GM19455 (cell line): ENCODE results near the gene SFMBT2.

ENCODE experiments used
- ATAC-seq: cut with Tn5 transposase; IDR thresholded peaks from one replicate; pipeline ENCODE4 v1.9.1; 2021; ENCODE audit not compliant: unreplicated experiment

Gene SFMBT2

GRCh38 chr10:7157091-7157490, 253.7 kb downstream of the SFMBT2 start:
- ATAC-seq: no peak

GRCh38 chr10:7153750-7154149, 257.1 kb downstream of the SFMBT2 start:
- no peak for ATAC-seq

GRCh38 chr10:7152982-7153381, 257.9 kb downstream of the SFMBT2 start:
- ATAC-seq: no peak

GRCh38 chr10:7152341-7152740, 258.5 kb downstream of the SFMBT2 start:
- ATAC-seq: no peak

- no peak for ATAC-seq
These were observed 259.3 kb downstream of the SFMBT2 start for GRCh38 chr10:7151538-7151937.

- no peak for ATAC-seq
These were observed 260.5 kb downstream of the SFMBT2 start for GRCh38 chr10:7150349-7150748.

GRCh38 chr10:7146189-7146588, 264.6 kb downstream of the SFMBT2 start:
- no peak for ATAC-seq

GRCh38 chr10:7136016-7136415, 274.8 kb downstream of the SFMBT2 start:
- no peak for ATAC-seq

- ATAC-seq: no peak
These were observed 275.6 kb downstream of the SFMBT2 start for GRCh38 chr10:7135188-7135587.

GRCh38 chr10:7134448-7134847, 276.4 kb downstream of the SFMBT2 start:
- ATAC-seq: no peak

GRCh38 chr10:7133958-7134357, 276.9 kb downstream of the SFMBT2 start:
- no peak for ATAC-seq

- no peak for ATAC-seq
These were observed 277.6 kb downstream of the SFMBT2 start for GRCh38 chr10:7133278-7133677.

GRCh38 chr10:7130191-7130911, 280.5 kb downstream of the SFMBT2 start:
- ATAC-seq: no peak

- ATAC-seq: no peak
These were observed 287.1 kb downstream of the SFMBT2 start for GRCh38 chr10:7123774-7124173.

- no peak for ATAC-seq
These were observed 288.3 kb downstream of the SFMBT2 start for GRCh38 chr10:7122561-7122960.

GRCh38 chr10:7121154-7121797, 289.6 kb downstream of the SFMBT2 start:
- ATAC-seq: no peak

GRCh38 chr10:7119325-7120015, 291.4 kb downstream of the SFMBT2 start:
- ATAC-seq: no peak

GRCh38 chr10:7117806-7118674, 292.8 kb downstream of the SFMBT2 start:
- no peak for ATAC-seq

GRCh38 chr10:7117177-7117799, 293.5 kb downstream of the SFMBT2 start:
- no peak for ATAC-seq

GRCh38 chr10:7111561-7111960, 299.3 kb downstream of the SFMBT2 start:
- no peak for ATAC-seq

- no peak for ATAC-seq
These were observed 299.7 kb downstream of the SFMBT2 start for GRCh38 chr10:7111089-7111488.
